HG03066 (cell line): ENCODE data around the gene EXOC4.

Experiments used
- ATAC-seq: cut with Tn5 transposase; IDR thresholded peaks from one replicate; pipeline ENCODE4 v1.9.1; 2021; ENCODE audit warnings: low read depth; ENCODE audit not compliant: unreplicated experiment

EXOC4 gene

DNA sequence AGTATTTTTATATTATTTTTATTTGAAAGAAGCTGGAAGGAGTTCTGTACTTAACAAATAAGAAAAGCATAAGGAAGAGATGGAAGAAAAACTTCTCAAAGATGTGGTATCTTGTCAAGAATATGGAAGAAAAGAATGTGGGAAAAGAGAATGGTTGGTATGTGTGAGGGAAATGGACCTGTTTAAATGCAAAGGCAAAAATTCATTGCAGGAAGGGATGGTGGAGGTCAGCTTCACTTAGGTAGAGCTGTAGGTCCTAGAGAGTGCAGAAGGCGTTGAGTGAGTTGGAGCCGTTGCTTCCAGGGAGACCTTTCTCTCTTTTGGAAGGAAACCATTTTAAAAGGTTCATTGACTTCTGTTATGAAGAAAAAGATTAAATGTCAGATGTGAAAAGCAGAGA lies 107.3 kb downstream of the EXOC4 start:
- ATAC-seq = no peak

DNA sequence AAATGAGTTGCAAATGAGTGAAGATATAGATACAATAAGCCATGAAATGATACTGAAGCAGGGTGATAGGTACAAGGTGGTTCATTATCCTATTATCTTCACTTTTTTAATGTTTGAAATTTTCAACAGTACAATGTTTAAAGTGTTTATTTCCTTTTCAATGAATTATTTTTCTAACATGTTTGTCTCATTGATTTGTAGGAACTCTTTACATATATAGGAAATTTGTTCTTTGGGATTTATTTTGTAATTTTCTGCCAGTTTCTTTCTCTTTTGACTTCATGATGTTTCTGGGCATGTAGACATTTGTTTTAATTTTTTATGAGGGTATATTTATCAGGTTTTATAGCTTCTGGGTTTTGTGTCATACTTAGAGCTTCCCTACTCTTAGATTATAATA lies 108.9 kb downstream of the EXOC4 start:
- no peak for ATAC-seq

DNA sequence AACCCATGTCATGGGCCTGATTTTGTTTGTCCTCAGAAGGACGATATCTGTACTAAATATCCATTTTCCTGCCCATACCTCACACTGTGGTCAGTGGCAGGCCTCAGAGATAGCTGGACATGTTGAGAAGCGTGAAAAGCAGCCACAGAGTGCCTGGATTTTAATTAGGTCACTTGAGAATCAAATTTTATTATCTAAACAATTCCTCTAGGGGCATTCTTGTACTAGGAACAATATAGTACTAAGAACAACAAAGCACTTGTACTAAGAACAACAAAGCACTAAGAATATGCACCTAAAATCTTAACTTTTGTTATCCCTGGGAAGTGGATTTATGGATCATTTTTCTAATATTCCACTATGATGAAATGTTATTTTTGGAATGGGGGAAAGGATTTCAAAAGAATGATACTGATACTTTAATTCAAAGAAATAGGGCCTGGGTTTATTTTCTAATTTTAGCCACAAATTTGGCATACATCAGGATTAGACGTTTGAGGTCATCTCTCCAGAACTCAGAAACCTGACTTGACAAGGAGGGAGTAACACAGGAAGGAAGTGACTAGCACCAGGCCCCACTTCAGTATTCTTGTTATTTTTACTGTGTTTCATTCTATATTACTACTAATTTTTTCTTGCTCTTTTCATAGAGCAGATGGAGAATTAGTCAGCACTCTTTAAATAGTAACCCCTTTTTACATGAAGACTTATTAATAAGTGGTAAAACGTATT lies 112.2 kb downstream of the EXOC4 start:
- ATAC-seq = no peak

DNA sequence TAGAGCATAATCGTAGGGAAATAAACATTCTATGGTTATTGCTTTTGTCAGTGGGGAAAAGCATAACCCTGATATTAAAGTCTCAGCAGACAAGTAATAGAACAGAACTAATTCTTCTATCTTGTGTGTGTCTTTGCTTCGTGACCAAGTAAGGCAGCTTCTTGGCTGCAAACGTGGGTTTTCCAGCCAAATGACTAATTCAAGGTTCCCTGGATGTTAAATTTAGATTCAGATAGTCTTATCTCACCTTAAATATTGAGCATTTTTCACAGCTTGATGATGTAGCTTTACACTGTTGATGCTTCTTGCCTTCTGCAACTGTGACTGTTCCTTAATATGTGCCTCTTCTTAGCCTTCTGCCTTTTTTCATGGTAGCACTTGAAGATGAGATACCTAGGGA lies 113.0 kb downstream of the EXOC4 start:
- ATAC-seq = no peak

DNA sequence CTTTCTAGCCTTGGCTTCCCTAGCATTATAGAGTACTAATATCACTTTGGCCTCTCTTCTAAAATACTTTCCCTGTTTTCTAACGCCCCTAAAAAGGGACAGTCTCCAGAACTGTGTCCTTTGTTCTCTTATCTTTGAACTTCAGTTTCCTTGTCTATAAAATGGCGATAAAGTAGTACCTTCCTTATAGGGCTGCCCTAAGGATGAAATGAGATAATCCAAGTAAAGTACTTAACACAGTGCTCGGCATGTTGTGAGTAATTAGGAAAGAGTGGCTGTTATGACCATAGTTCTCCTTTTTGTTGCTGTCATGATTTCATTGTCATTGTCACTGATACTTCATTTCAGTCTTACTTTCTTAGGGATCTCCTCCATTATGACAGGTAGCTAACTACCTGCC lies 114.7 kb downstream of the EXOC4 start:
- ATAC-seq = no peak

DNA sequence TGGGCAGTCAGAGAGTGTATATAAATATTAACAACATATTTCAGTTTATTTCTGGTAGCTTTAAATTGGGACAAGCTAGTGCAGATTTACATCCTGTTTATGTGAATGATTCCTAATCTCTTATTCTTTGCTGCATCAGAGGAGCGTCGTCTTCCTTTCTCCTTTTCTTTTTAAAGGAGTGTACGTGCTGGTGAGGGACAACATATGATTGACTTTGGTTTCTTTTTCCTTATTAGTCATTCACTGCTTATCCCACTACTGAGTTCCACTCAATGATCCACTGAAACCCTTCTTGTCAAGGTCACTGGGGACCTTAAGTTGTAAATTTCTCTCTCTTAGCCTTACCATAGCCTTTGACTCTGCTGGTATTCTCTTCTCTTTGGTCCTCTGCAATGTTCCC lies 116.3 kb downstream of the EXOC4 start:
- ATAC-seq = no peak

DNA sequence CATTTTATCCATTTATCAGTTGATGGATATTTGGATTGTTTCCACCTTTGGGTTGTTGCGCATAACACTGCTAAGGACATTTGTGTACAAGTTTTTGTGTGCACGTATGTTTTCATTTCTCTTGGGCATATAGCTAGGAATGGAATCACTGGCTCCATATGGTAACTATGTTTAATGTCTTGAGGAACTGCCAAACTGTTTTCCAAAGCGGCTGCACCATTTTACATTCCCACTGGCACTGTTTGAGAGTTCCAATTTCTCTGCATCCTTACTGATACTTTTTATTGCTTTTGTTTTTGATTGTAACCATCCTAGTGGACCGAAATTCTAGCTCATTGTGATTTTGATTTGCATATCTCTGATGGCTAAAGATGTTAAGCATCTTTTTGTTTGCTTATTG lies 118.7 kb downstream of the EXOC4 start:
- ATAC-seq = no peak

DNA sequence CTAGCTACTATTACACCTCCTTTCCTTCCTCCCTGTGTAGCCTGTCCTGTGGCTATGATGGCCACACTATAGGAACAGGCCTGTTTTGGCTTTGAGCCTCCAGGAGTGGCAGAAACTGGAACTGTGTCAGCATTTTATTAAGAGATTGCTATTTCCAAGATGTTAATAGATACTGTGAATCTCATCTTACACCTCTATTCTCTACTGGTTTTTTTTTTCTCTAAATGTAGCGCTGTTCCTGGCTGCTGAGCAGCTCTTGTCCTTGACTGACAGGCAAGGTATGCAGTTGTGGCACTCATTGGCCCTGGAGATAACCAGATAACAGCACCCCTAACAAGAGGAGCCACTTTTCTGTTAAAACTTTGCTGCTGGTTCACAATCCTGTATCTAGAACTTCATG lies 119.5 kb downstream of the EXOC4 start:
- no peak for ATAC-seq

DNA sequence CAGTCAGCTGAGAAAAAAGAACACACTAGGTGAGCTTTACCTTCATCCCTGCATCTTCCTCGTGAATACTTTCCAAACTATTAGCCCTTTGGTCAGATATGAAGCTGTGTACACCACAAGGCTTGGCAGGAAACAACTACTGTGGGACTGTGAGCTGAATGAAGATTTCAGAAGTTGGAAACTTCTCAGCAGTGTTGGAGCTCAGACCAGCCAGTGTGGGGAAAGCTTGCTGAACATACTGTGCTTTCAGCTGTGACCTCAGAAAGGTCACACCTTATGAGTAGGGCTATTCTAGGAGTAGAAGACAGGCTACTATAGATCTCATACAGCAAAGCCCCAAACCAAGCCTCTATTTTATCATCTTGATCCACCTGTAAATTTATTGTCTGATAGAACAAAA lies 123.6 kb downstream of the EXOC4 start:
- ATAC-seq = no peak

DNA sequence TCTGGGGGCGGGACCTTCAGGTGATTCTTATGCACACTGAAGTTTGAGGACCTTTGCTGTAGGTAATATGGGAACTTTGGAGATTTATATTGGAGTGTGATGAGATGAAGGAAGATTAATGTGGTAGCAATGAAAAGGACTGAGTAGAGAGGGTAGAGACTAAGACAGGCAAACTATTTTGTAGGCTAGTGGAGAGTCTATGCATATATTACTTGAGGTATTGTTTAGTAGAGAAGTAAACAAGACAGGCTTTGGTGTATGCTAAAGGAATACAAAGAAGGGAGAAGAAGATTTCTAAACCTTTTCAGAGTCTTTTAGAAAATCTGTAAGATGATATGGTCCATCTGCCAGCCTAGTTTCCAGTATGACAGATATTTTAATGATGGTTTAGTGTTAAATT lies 129.1 kb downstream of the EXOC4 start:
- ATAC-seq = no peak

DNA sequence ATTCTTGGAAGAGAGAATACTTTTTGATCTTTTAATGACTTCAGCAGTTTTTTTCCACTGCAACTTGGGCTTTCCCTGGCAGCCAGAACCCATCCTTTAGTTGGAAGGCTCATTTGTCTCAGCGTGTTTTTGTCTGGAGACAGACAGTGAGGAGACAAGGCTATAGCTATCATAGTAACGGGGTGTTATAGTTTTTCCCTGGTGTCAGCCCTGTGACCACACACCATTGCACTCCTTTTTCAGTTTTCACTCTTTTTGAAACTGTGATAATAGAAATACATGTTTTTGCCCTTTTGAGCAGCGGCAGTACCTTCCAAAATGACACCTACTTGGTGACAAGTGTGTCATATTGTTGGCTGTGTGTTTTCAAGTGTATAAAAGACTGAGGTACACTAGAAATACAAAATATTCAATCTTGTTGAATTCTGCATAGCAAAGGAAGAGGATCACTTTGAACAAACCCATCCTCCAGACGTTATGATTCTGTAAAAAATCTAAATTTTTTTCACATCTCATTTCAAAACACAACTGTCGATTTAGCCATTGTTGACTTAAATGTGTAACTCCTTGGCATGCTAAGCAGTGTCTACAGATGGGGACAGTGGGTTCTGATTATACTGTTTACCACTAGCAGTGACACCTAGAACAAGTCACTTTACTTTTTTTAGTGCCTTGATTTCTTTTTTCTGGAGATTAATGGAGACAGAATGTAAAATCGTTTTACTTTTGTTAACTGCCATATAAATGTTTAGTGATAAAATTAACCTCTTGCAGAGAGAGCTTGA lies 130.1 kb downstream of the EXOC4 start:
- ATAC-seq = no peak

DNA sequence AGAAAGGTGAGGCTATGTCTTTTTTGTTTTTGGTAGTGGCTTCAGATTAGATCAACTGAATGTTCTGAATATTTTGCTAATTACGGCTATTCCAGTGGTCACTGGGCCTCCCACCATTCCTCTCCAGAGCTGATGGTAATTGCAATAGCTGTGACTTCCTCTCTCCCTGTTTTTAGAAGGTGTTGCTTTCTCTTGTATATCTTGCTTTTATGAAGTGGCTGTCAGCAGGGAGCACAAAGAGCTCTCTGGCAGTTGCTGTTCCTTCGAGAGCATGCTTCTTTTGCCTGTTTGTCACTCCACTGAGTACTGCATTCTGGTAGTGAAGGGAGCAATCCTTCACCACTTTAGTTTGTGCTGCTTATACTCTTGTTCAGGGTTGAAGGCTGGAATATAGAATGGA lies 133.3 kb downstream of the EXOC4 start:
- no peak for ATAC-seq

DNA sequence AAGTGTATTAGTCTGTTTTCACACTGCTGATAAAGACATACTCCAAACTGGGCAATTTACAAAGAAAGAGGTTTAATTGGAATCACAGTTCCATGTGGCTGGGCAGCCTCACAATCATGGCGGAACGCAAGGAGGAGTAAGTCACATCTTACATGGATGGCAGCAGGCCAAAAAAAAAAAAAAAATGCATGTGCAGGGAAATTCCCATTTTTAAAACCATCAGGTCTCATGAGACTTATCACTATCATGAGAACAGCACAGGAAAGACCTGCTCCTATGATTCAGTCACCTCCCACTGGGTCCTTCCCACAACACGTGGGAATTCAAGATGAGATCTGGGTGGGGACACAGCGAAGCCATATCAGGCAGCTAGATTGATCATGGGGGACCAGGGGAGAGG lies 136.8 kb downstream of the EXOC4 start:
- no peak for ATAC-seq

DNA sequence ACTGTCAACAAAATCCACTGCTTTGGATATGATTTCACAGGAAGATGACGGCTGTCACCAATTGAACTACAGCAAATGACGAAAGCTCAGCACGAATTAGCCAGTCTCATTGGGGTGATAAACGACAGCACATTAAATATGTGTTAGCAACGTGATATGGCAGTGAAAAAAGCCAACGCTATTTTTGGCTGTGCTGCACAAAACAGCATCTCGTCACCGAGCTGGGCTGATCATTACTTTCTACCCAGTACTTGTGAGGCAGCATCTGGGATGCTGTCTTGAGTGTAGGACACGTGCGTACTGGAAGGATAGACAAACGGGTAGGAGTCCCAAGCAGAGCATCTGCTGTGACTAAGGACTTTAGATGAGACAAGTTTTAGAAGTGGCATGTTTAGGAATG lies 138.3 kb downstream of the EXOC4 start:
- ATAC-seq = no peak

DNA sequence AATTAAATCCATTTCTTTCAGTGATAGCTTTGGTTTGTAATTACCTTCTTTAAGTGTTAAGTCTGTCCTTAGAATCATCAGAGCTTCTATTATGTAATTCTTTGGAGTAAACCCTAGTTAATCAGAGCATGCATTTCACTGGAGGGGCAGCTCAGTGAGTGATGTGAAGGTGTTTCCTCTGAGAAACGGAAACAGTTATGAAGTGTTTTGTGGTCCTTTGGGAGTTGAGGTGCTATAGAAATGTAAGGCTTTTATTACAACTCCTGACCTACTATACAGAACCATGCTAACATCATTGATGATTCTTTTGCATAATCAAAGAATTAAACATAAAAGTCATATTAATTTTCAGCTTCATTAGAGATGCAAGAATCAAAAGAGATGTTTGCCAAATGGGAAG lies 141.5 kb downstream of the EXOC4 start:
- ATAC-seq = no peak

DNA sequence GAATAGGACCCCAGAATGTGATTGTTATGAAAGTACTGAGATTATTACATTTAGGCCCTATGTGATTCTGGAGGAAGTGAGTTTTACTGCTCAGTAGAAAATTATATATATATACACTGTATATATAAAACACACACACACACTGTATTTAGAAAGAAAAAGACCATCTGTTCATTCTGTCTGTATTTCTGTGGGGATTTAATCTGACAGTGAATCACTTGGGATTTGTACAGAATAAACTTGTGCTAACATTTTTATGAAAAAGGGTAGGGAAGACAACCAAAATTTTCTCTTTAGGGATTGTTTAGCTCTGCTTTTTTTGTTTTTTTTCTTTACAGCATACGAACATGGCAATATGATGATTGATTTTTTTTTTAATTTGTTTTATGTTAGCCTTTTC lies 142.7 kb downstream of the EXOC4 start:
- ATAC-seq = no peak

DNA sequence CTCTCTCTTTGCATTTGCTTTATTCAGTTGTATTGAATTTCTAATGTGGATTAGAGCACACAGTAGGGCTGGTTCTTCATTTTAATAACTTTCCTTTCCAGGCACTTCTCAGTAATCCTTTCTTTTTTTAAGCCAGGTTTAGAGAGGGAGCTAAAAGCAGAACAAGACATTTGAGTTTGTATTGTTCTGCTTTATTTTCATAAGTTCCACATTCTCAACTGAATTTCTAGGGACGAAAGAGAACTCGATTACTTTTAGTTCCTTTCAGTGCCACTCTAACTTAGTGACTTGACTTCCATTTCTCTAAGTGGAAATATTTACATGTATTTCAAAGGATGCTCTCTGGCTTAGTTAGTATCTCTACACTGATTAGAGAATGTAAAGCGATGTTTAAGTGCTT lies 145.6 kb downstream of the EXOC4 start:
- no peak for ATAC-seq

DNA sequence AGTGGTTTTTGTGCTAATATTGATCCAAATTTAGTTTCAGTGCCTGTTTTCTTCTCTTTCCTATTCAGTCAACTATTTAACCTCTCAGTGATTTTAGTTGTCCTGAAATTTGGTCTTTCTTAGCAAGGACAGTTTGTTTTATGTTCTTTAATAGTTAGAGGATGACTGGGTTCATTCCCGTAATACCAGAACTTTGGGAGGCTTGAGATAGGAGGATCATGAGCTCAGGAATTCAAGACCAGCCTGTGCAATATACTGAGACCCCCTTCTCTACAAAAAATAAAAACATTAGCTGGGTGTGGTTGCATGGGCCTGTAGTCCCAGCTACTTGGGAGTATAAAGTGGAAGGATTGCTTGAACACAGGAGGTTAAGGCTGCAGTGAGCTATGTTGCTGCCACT lies 148.3 kb downstream of the EXOC4 start:
- no peak for ATAC-seq

DNA sequence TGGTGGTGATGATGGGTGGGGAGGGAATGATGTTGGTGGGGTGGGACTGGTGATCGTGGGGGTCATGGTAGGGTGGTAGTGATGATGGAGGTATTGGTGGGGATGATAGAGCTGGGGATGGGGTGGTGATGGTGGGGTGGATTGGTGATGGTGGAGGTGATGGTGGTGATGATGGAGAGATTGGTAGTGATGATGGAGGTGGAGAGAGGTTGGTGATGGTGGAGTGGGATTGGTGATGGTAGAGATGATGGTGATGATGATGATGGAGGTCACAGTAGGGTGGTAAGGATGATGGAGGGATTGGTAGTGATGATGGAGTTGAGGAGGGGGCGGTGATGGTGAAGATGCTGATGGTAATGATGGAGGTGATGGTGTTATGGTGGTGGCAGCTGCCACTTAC lies 155.3 kb downstream of the EXOC4 start:
- ATAC-seq = no peak

DNA sequence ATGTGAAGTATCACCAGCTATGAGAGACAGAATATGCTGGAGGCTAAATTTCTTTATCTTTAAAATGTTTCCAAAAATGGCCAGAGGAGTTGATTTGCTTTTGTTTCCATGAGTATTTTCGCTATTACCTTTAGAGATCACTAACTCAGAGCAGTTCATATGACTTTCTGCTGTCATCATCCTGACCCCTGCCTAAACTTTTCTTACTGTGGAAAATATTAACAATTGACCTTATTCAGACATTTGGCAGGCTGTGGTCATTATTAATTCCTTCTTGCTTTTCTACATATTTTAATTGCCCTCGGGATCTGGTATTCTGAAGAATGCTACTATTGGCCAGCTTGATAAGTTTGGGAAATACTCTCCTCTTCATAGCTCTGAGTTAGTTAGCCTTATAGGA lies 156.5 kb downstream of the EXOC4 start:
- no peak for ATAC-seq

DNA sequence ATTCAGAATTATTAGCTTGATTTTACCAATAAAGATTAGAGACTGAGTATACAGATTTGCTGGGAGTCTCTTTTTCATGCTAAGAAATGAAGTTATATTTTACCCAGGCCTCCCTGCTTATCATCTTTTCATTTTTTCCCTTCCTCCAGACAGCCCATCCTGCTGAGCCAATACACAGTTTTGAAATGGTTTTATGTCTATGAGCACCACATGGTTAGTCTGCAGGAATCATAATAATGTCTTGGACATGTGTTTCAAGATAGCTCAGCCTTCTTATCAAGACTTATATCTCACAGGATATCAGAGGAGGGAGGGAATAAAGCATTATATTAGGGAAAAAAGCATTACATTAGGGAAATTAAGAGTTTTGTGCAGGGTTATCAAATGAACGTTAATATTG lies 157.1 kb downstream of the EXOC4 start:
- no peak for ATAC-seq

DNA sequence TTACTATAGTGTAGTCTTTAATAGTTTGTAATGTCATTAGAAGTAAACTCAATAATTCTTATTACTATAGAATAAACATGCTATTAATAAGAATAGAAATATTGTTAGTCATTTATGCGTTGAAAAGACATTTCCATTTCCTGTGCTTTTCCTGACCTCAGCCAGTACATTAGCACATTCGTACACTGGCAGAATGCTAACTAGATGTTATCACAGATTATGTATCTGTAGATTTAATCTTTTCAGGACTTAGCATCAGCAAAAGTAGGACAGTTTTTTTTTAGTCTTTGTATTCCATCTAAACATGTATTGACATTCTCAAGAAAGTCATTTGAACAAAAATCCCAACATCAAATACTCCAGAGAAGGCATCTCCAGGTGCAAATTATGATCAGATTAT lies 158.5 kb downstream of the EXOC4 start:
- ATAC-seq = no peak
